CD4-positive, alpha-beta T cell treated with Interleukin-12 subunit alpha and Interleukin-12 subunit beta, for 1 hour (primary cell): ENCODE results near the gene MCFD2.

Experiments used
- DNase-seq: peaks from one replicate; pipeline ENCODE4 v3.0.0-alpha.2; 2020

MCFD2 gene

DNA sequence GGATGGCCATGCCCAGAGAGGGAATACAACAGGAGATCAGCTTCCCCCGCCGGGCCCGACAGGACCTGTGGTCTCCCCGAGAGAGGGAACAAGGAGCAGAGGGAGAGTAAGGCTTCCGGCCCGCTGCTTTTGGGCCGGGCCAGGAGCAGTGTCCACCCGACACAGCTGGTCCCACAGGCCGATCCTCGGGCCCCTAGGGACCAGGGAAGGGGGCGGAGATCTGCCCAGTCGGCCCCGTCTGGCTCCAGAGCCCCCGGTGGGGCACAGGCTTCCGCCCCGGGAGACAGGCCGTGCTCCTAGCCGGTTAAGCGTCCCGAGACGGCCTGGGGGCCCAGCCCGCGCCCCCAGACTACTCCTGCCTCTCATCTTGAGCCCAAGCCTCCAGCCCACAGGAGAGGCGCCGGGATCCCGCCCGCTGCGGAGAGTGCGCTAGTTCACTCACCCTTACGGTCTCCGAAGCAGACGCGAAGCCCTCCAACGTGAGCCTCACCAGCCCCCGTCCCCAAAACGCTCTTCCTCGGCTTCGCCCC is at the start of gene MCFD2:
TSS of gene MCFD2 (minus strand) at position 526 of the 530 bp plus-strand sequence. CDS start 6,635 bp downstream, outside the sequence.
- no peak for DNase-seq

- DNase-seq: no peak
Measured at GRCh38 chr2:46964835-46965560, 49.4 kb upstream of the MCFD2 start.

- no peak for DNase-seq
Measured at GRCh38 chr2:46963941-46964673, 48.5 kb upstream of the MCFD2 start.

GRCh38 chr2:46963210-46963609 is 47.6 kb upstream of the MCFD2 start:
- no peak for DNase-seq

GRCh38 chr2:46962751-46963150 is 47.1 kb upstream of the MCFD2 start:
- DNase-seq: no peak

GRCh38 chr2:46960618-46961017 is 45.0 kb upstream of the MCFD2 start:
- DNase-seq: no peak

DNA sequence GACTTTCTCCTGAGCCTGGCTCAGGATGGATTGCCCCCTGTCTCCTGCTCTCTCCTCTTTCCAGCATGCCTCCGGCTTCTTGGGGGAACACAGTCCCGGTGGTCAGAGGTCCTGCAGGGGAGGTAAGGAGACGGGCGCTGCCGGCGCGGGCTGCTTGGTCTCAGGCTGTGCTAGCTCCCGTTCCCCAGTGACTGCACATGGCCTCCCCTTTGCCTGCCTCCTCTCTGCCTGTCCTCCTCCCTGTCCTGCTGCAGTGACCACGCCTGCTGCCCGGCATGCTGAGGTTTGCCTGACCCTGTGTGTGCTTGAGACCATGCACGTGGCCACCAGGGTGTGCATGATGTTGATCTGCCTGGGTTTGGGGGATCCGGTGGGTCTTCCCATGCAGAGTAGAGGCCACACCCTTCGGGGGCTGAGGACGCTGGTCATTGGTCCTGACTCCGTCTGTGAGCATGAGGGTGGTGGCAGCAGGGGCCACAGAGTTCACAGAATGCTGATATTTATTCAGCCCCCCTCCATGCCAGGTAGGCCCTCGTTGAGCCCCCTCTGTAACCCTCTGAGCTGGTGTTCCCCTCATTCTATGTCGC is 42.9 kb upstream of the MCFD2 start:
- DNase-seq: no peak

DNA sequence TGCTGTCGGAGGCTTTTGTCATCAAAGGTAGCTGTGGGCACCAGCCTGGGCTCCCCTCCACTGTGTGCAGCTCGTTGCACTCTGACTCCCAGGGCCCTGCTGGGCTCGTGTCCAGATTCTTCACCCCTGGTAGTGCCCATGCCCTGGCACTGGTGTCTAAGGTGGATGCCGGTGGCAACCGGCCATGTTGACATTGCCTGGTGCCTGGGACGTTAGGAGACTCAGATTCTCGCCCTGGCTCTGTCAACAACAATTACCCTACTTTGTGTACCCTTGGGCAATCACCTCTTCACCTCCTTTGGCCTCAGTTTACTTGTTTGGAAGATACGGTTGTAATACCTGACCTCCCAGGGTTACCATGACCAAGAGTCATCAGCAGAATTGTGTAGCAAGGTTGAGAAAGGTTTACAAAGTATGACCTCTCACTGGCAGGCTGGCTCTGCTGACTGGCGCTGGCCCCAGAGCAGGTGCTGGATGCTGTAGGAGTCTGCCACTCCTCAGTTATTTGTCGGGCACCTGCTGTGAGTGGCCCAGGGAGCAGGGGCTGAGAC is 41.5 kb upstream of the MCFD2 start:
- DNase-seq: no peak

DNA sequence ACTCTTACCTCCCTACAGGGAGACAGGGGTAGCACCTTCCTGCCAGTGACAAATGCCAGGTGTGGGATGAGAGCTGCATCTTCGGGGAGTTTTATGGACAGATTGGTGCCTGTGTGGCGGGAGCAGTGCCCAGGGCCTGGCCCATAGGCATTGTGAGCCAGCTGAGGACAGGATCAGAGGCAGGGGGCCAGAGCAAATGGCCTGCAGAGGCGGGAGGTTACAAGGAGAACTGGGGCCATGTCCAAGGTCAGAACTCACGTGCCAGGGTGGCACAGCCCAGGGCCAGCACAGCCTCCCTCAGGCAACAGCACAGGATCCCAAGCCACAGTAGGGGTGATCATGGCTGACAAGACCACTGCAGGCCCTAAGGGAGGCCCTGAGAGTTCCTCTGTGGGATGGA is 40.2 kb upstream of the MCFD2 start:
- no peak for DNase-seq

DNA sequence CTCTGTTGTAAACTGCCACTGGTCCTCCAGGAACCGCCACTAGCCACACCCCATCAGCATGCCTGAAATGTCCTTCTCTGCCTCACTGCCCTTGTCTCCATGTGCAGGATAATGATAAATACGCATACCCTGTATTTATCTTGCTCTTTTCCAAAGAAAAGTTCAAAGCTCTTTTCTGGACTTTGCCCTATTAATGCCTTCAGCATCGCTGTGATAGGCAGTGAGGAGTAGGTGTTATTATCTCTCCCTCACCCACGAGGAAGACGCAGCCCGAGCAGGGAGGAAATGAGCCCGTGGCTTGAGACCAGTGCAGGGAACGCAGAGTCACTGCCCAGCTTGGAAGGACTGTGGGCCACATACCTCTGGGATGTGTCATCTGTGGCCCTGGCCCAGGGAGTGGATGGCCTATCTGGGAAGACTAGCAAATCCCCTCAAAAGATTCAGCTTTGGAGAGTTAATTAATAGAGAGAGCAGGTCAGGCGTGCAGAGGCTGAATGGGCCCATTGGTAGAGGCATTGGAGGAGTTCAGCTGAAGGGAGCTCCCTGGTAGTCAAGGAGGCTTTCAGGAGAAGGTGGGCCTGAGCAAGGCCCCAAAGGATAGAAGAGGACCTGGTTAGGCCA is 39.5 kb upstream of the MCFD2 start:
- DNase-seq: no peak

- no peak for DNase-seq
Measured at GRCh38 chr2:46952171-46952570, 36.6 kb upstream of the MCFD2 start.

GRCh38 chr2:46951290-46952064 is 35.9 kb upstream of the MCFD2 start:
- DNase-seq: no peak

- no peak for DNase-seq
Measured at GRCh38 chr2:46950314-46950713, 34.7 kb upstream of the MCFD2 start.

GRCh38 chr2:46947841-46948240 is 32.2 kb upstream of the MCFD2 start:
- no peak for DNase-seq

DNA sequence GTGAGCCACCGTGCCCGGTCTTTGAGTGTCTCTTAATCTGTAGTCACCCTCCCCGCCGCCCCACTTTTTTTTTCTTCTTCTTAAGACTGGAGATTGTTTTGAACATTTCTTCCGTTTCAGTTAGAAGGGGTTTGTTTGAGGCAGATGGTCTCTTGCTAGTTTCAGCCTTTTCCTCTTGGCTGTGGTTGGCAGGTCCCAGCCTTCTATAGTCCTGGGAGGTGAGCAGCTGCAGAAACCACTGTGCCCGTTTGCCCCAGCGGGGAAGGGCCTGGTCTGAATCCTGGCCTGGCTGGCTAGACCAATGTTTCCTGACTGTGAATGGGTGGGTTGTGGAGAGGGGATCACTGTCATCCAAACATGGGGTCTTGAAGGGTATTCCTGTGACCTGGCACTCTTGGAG is 30.1 kb upstream of the MCFD2 start:
- DNase-seq: no peak

GRCh38 chr2:46943881-46944798 is 28.5 kb upstream of the MCFD2 start:
- DNase-seq: peak; percentile 87

DNA sequence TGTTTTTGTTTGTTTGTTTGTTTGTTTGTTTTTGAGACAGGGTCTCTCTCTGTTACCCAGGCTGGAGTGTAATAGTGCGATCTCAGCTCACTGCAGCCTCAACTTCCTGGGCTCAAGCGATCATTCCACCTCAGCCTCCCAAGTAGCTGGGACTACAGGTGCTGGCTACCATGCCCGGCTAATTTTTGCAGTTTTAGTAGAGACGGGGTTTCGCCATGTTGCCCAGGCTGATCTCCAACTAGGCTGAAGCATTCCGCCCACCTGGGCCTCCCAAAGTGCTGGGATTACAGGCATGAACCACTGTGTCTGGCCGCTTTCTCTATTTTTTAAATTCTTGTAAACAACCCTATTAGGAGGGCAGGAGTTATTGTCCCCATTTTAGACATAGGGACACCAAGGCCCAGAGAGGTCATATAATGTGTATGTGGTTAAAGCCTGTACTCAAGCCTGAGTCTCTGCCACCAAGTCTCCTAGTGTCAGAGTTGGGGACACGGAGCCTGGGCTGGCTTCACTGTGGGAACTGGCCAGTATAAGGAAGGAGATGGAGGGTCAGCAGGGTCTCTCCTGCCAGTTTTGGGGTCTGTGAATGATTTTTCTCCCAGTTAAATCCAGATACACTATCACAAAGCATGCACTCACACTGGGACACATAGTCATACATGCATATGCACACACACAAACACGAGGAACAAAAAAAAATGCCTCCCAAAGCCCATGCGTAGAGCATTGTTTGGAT is 27.5 kb upstream of the MCFD2 start:
- peak; percentile 12 for DNase-seq

GRCh38 chr2:46942143-46942526 is 26.5 kb upstream of the MCFD2 start:
- peak; percentile 87 for DNase-seq

DNA sequence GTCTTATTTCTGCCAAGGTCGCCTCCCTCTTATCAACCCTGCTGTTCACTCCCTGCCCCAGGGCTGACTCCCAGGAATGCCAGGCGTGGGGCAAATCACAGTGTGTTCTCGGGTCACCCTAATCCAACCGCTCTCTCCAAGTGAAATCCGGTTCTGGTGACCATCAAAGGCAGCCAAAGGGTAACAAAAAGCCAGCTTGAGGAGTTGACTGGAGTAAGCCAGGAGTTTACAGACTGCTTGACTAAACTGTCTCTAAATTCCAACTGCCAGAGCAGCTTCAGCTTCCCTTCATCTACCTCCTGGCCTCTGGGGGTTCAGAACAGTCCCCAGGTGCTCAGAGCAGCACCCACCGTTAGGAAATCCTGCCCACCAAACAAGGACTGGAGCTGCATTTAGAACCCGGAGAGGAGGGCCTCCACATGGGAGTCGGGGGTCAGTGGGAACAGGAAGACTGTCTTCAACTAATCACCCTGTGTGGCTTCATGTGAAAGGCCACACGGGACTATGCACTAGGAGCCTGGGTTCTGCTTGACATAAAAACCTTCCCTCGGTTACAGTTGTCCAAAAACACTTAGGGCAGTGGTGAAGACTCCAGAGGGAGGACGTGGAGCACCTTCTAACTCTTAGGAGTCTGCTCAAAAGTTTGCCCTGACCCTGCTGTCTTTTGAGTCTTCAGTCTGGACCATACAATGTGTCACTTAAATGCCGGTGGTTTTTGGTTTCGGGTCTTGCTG is 24.2 kb upstream of the MCFD2 start:
- no peak for DNase-seq

DNA sequence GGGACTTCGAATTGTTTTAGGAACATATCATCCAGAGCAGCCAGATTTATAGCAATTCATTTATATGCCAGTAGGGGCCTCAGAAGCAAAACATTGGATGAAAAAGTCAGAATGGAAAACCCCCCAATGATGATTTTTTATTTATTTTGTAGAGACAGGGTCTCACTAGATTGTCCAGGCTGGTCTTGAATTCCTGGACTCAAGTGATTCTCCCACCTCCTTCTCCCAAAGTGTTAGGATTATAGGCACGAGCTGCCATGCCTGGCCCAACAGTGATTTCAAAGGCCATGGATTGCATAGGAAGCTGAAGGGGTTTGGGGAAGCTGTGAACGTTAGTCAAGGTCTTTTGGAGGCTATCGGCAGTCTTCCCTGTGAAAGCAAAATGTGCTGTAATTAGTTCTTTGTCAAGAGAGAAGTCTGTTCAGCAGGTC is 21.9 kb upstream of the MCFD2 start:
- DNase-seq: peak; percentile 35
